ENCODE data around the gene NT5E.
A peak's percentile ranks its signal among the peaks of the same experiment; 100 is the strongest.

NT5E gene

GRCh38 chr6:85460921-85461797, 11.3 kb downstream of the NT5E start:
- peak in 3 of 6 experiments; percentile 2 to 27 (median 17) for DNase-seq

DNA sequence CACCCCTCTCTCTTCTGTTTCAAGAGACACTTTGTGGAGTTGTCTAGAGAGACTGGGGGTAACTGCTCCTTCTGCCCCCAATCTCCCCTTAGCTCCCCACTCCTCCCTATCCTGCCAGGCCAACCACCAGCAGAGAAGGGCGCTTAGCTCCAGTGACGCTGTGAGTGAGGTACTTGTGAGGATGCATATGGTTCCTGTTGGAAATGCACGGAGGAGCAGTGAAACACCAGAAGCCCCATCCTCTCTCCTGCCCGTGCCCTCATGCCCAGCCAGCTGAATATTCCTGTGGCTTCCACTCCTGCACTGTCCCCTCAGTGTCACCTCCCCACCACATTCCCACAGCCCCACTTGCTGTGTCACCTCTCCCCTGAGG, 11.9 kb downstream of the NT5E start:
- no peak for DNase-seq

DNA sequence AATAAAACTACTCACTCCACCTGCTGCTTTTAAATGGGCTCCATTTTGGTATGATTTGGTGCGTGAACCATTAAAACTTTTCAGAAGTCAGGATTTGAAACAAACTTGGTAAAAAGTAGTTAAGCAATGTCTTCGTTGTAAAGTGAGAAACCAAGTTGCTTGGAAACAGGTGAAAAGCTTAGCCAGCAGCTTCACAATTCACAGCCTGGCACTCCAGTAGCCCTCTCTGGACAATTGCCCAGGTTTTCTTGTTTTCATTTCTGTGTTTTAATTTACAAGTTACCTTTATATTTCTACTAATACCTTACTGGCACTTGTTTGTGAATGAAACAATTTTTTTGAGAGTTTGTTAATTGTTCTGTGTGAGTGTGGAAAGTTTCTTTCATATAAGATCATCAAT, 12.8 kb downstream of the NT5E start:
- DNase-seq: no peak

DNA sequence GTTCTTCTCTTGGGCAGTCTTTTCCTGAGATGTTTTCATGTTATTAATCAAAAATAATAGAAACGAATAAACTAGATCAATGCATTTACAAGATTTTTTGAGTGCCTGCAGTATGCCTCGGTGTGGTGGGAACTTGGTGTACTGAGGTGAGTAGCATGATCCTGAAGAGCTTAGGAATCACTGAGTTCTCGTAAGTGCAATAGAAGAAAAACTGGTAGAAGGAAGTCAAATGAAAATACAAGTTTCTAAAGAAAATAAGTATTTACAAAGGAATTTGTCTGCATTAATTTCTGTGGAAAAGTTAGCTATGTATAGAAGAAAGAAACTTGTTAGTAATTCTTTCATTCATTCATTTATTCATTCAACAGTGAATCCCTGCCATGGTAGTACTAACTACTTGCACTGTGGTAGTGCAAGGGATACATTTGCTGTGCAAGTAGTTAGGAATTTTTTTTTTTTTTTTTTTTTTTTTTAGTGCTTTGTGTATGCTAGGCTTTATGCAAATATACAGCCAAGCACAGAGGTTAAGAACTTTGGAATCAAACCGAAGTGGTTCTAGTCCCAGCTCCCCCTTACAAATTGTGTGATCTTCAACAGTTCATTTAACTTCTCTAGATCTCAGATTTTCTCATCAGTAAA, 13.9 kb downstream of the NT5E start:
- DNase-seq: no peak

- DNase-seq: no peak
These were observed 14.4 kb downstream of the NT5E start for GRCh38 chr6:85464260-85464644.

GRCh38 chr6:85464722-85465150, 14.9 kb downstream of the NT5E start:
- no peak for DNase-seq

DNA sequence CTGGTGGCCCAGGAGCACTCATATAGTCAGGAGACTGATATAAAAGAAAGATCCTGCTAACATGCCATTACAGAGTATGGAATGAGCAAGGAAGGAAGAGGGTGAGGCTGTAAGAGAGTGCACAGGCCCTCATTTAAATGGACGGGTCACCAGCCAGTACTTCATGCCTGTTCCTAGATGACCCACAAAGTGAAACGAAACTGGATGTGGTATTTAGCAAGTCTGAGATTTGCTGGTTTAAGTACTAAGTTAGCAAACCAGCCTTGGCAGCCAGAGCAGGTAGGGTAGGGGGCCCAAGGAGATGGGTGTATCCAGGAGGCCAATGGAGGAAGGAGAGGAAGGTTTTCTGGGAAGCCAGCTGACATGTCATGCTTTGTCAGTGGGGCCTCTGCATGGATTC, 15.9 kb downstream of the NT5E start:
- no peak for DNase-seq

DNA sequence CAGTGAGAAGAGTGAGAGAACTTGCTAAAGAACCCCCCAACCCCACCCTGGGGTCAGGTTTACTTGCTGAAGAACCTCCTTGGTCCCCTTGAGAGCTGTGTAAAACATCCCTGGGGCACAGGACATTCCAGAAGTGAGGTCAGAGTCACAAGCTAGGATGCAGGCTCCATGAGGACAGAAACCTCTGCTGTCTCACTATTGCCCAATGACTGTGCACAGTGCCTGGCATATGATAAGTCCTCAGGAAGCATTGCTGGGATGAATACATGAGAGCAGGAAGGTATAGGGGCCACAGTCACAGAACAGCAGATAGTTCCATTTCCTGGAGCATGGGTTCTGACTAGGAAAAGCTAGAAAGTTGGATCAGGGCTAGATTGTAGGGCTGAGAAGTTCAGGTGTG, 18.4 kb downstream of the NT5E start:
- no peak for DNase-seq

DNA sequence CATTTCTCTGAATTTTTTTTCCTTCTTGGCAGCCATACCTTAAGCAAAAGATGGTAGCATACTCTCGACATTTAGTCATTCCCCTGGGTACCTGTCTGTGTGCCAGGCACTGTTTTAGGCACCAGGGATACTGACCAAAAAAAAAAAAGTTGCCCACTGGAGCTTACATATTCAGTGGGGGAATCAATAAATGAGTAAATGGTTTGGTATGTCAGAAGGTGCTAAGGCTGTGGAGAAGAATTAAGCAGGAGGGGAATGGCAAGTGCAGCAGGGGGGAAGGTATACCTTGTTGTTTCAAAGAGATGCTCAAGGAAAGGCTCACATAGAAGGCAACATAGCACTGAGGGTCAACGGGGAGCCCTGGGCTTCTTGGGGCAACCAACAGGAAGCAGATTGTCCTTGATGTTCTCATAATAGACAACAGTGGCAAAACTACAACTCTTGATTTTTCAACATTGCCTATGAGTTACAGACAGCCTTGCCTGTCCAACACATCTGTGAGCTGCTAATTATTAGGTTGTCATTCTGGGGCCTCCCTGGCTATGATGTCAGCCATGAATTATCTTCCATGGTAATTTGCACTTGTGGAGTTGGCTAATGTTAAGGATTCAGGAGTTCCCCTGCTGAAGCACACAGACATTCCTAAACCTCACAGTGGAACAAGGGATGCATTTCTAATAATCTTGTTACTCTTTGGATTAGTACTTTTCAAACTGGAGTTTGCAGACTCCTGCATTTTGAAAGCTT, 19.6 kb downstream of the NT5E start:
- DNase-seq: no peak

GRCh38 chr6:85470023-85470410, 20.1 kb downstream of the NT5E start:
- no peak for DNase-seq

DNA sequence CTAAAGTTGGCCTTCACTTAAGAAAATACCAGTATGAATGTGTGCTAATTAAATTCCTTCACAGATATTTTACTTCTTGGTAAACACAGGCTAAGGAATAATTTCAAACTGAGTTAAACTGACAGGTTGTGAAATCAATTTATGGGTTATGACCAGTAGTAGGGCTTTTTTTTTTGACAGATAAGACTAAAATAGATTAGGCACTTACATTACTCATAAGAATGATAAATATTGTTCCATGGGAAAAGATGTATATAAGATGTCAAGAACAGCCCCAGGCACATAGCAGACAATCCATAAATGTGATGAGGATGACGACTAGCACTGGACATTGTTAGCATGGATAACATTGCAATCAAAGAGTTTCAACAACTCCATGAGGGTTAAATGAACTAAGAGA, 22.9 kb downstream of the NT5E start:
- no peak for DNase-seq

GRCh38 chr6:85473748-85474147, 23.9 kb downstream of the NT5E start:
- DNase-seq: no peak

GRCh38 chr6:85476532-85476931, 26.6 kb downstream of the NT5E start:
- DNase-seq: no peak

- DNase-seq: no peak
These were observed 29.3 kb downstream of the NT5E start for GRCh38 chr6:85479208-85479607.

- no peak for DNase-seq
These were observed 32.5 kb downstream of the NT5E start for GRCh38 chr6:85482206-85482904.

DNA sequence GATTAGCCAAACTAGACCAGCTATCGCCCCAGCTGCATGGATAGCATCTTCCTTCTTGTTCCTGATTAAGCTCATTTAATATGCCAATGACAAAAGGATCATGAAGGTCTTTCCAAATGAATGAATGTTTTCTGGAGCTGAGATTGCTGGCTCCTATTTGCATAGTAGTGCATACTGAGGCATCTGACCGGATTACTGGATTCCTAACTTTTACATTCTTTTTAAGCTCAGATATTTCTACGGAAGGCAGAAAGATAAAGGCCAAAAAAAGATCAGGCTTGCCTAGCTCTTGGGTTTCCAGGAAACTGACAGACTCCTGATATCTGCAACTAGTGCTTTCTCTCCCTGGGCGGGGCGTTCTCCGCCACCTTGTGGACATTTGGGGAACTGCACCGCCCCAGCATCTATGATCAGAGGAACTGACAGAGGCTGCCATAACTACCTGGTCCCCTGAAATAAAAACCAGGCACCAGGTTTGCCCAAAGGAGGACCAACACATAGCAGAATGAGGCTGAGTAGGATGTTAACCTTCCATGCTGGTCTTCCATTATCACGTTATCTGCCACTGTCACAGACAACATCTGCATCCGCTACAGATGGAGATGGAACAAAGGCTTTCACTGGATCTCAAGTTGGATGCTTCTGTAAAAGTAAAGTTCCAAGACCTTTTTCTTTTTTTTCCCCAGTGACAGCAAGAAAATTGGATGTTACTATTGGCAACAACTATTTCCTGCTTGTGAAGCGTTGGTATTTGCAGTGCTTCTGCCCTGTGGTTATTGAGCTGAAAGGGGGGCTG, 33.2 kb downstream of the NT5E start:
- DNase-seq: peak; percentile 27 to 77 (median 58)

- no peak for DNase-seq
These were observed 34.0 kb downstream of the NT5E start for GRCh38 chr6:85483846-85484245.

DNA sequence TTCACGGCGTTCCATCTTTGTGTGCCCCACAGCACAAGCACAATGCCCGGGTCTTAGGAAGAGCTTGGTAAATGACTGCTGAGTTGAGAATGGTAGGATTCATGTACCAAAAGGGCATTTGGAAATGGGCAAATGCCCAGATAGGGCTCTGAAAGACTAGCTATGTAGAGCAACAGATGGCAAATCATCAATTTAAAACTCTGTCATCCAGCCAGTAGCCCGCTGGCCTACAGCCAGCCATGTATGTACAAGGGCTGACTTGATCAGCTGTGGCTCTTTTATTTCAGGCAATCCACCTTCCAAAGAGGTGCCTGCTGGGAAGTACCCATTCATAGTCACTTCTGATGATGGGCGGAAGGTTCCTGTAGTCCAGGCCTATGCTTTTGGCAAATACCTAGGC, 35.1 kb downstream of the NT5E start:
- no peak for DNase-seq

DNA sequence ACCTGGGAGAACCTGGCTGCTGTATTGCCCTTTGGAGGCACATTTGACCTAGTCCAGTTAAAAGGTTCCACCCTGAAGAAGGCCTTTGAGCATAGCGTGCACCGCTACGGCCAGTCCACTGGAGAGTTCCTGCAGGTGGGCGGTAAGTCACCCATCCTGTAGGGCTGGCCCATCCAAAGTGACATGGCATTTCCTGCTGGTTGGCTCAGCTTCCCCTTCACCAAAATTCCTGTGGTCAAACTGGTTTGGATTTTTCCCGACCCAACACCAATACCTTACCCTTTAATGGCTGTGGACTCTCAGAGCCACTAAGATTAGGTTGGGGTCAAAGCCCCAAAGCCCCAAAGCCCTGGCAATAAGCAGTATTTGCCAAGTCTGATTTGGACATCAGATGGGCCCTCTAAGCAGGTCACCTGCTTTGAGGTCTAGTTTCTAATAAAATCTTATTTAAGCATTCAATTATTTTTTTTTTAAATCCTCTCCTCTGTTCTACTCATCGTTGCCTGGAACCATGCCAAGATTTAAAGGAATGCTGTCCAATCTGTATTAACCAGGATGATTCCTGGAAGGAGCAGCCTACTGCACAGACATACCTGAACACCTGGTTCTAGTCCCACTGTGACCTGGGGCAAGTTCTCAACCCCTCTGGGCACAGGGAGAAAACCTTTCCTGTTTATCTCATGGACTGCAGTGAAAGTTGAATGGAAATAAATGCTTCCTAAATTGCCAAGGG, 40.8 kb downstream of the NT5E start:
- no peak for DNase-seq

DNA sequence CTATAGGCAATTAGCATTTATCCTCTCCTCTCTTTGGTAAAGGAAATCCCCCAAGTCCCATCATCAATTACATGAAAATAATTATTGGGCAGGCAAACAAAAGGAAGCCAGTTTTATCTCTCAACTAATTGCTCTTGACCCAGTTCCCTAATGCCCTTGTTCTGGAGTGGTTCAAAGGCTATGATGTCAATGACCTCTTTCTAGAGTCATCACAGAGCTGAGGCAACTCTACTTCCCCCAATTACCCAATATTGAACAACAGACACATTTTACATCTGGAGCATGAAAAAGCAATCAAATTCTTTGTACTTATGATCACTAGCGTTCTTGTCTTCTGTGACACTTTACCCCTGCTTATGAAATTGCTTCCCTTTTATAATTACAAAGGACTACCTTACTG, 43.5 kb downstream of the NT5E start:
- DNase-seq: no peak
